Fibroblast of the aortic adventitia (primary cell): ENCODE data around the gene ELOVL1. TPM values are rescaled to one million over a fixed set of nuclear protein-coding genes. Genes with fewer than 3 reads are reported as not detected.

Source experiments
- DNase-seq: peaks from one replicate; pipeline ENCODE4 v3.0.0-alpha.2; 2010; ENCODE audit warnings: low read depth
- H3K4me3 ChIP-seq: 2 replicates; pipeline ENCODE4 v1.5.1; 2011; ENCODE audit warnings: low read depth, mild to moderate bottlenecking, control low read depth, low read length, moderate library complexity
- CTCF ChIP-seq: IDR thresholded peaks from 2 replicates; pipeline ENCODE4 v1.5.1; 2011; ENCODE audit warnings: mild to moderate bottlenecking, low read length, control low read depth, inconsistent platforms; ENCODE audit not compliant: insufficient read depth
- total RNA-seq: library from RNA; depleted of rRNA; stranded (reverse); fragments of >200 nt; gene quantifications from 2 replicates; pipeline ENCODE4 v1.2.3, GENCODE V29; 2012; ENCODE audit warnings: low replicate concordance

The ELOVL1 gene
- total RNA-seq, 1 donor, result 78.5 TPM

- DNase-seq, result no peak
- H3K4me3 ChIP-seq, result no peak overlapping the region
- no peak for TF ChIP-seq CTCF
Measured at GRCh38 chr1:43319766-43320165, 48.0 kb downstream of the ELOVL1 start.

GRCh38 chr1:43319288-43319687 lies 48.5 kb downstream of the ELOVL1 start:
- DNase-seq, result no peak
- no peak overlapping the region for H3K4me3 ChIP-seq
- no peak for TF ChIP-seq CTCF

GRCh38 chr1:43318831-43319230 lies 49.0 kb downstream of the ELOVL1 start:
- H3K4me3 ChIP-seq, result no peak overlapping the region
- no peak for TF ChIP-seq CTCF
- peak; percentile 5 for DNase-seq

- no peak overlapping the region for H3K4me3 ChIP-seq
- DNase-seq, result no peak
- TF ChIP-seq CTCF, result no peak
Measured at GRCh38 chr1:43317817-43318471, 49.9 kb downstream of the ELOVL1 start.

- DNase-seq, result no peak
- no peak overlapping the region for H3K4me3 ChIP-seq
- peak; percentile 13 for TF ChIP-seq CTCF
Measured at GRCh38 chr1:43316738-43317520, 50.9 kb downstream of the ELOVL1 start.

GRCh38 chr1:43315963-43316737 lies 51.7 kb downstream of the ELOVL1 start:
- peak; percentile 48 for DNase-seq
- no peak for TF ChIP-seq CTCF
- H3K4me3 ChIP-seq, result no peak overlapping the region
